GM10266 (cell line): ENCODE results near the gene ELMO2.

Experiments used
- DNase-seq: peaks from one replicate; pipeline ENCODE4 v3.0.0; 2012; ENCODE audit errors: extremely low spot score
- CTCF ChIP-seq: IDR thresholded peaks from 2 replicates; pipeline ENCODE4 v1.5.1; 2012; ENCODE audit warnings: mild to moderate bottlenecking, low read depth; ENCODE audit not compliant: control insufficient read depth, insufficient read depth; ENCODE audit errors: missing control alignments

ELMO2 gene

GRCh38 chr20:46346770-46347169, 59.6 kb downstream of the ELMO2 start:
- DNase-seq: no peak
- TF ChIP-seq CTCF: no peak

- no peak for TF ChIP-seq CTCF
- no peak for DNase-seq
These were observed 61.8 kb downstream of the ELMO2 start for GRCh38 chr20:46344488-46345162.

- TF ChIP-seq CTCF: no peak
- DNase-seq: no peak
These were observed 62.4 kb downstream of the ELMO2 start for GRCh38 chr20:46343975-46344357.

- no peak for DNase-seq
- TF ChIP-seq CTCF: no peak
These were observed 63.0 kb downstream of the ELMO2 start for GRCh38 chr20:46343348-46343974.

- TF ChIP-seq CTCF: no peak
- no peak for DNase-seq
These were observed 63.7 kb downstream of the ELMO2 start for GRCh38 chr20:46342451-46343347.

GRCh38 chr20:46342010-46342378, 64.4 kb downstream of the ELMO2 start:
- DNase-seq: no peak
- no peak for TF ChIP-seq CTCF
